SU-DHL-6 (cell line): Measurements from ENCODE around the gene POLA1.

Experiments used
- CTCF ChIP-seq: fragments of 200-600 bp; sonication (generic); IDR thresholded peaks from one replicate; pipeline ENCODE4 v1.5.1; 2017; ENCODE audit warnings: antibody characterized with exemption, mild to moderate bottlenecking, low read length, moderate library complexity; ENCODE audit not compliant: insufficient read depth, poor library complexity, severe bottlenecking
- EZH2phosphoT487 ChIP-seq: fragments of 200-600 bp; sonication (generic), shearing (Covaris generic); conservative IDR thresholded peaks from 2 replicates; pipeline ENCODE4 v1.6.1; 2018; ENCODE audit warnings: mild to moderate bottlenecking, antibody characterized with exemption, low read length, moderate library complexity, mixed read lengths

GRCh38 chrX:25004485-25005032, 310.8 kb downstream of the POLA1 start:
- TF ChIP-seq CTCF (no peak), EZH2phosphoT487 (no peak)
